H9 (cell line): Measurements from ENCODE around the gene HAUS8. TPM values are rescaled to one million over a fixed set of nuclear protein-coding genes. Genes with fewer than 3 reads are reported as not detected.

Source experiments
- DNase-seq: peaks from one replicate; pipeline ENCODE4 v3.0.0-alpha.2; 2017
- H2AFZ ChIP-seq: one replicate; pipeline ENCODE4 v1.6.1; 2013; ENCODE audit warnings: mild to moderate bottlenecking, low read length, control low read depth, moderate library complexity
- H2AK5ac ChIP-seq: 2 replicates; pipeline ENCODE4 v1.6.1; 2013; ENCODE audit warnings: low read length, control low read depth, mixed read lengths; ENCODE audit not compliant: insufficient read length
- H2BK120ac ChIP-seq: one replicate; pipeline ENCODE4 v1.6.1; 2013; ENCODE audit warnings: low read depth, mild to moderate bottlenecking, low read length, control low read depth, inconsistent platforms; ENCODE audit not compliant: poor library complexity, severe bottlenecking
- H2BK12ac ChIP-seq: 2 replicates; pipeline ENCODE4 v1.6.1; 2013; ENCODE audit warnings: low read length, control low read depth, mixed read lengths, low read depth; ENCODE audit not compliant: insufficient read length
- H2BK15ac ChIP-seq: 2 replicates; pipeline ENCODE4 v1.6.1; 2013; ENCODE audit warnings: low read depth, low read length, control low read depth
- H2BK20ac ChIP-seq: one replicate; pipeline ENCODE4 v1.6.1; 2013; ENCODE audit warnings: low read depth, mild to moderate bottlenecking, low read length, control low read depth, inconsistent platforms; ENCODE audit not compliant: poor library complexity, severe bottlenecking
- H2BK5ac ChIP-seq: 2 replicates; pipeline ENCODE4 v1.6.1; 2013; ENCODE audit warnings: low read length, control low read depth, mixed read lengths; ENCODE audit not compliant: insufficient read length
- H3K14ac ChIP-seq: 2 replicates; pipeline ENCODE4 v1.6.1; 2013; ENCODE audit warnings: low read length, control low read depth; ENCODE audit not compliant: insufficient read depth
- H3K18ac ChIP-seq: 2 replicates; pipeline ENCODE4 v1.6.1; 2013; ENCODE audit warnings: low read depth, mild to moderate bottlenecking, mixed read lengths, low read length, control low read depth; ENCODE audit not compliant: insufficient read length
- H3K23ac ChIP-seq: 2 replicates; pipeline ENCODE4 v1.6.1; 2013; ENCODE audit warnings: low read length, control low read depth, mixed read lengths, low read depth; ENCODE audit not compliant: insufficient read length
- H3K23me2 ChIP-seq: 2 replicates; pipeline ENCODE4 v1.6.1; 2013; ENCODE audit warnings: low read depth, mild to moderate bottlenecking, mixed read lengths, low read length, control low read depth; ENCODE audit not compliant: insufficient read length, poor library complexity, severe bottlenecking
- H3K27ac ChIP-seq: 2 replicates; pipeline ENCODE4 v1.5.1; 2013; ENCODE audit warnings: low read length, control low read depth, mixed read lengths, low read depth; ENCODE audit not compliant: insufficient read length
- H3K27me3 ChIP-seq: 2 replicates; pipeline ENCODE4 v1.6.1; 2013; ENCODE audit warnings: low read length, control low read depth, inconsistent platforms; ENCODE audit not compliant: insufficient read depth
- H3K4ac ChIP-seq: 2 replicates; pipeline ENCODE4 v1.6.1; 2013; ENCODE audit warnings: low read depth, mild to moderate bottlenecking, control low read depth, inconsistent platforms, low read length, moderate library complexity
- H3K4me1 ChIP-seq: 2 replicates; pipeline ENCODE4 v1.6.1; 2013; ENCODE audit warnings: low read length, control low read depth, inconsistent platforms; ENCODE audit not compliant: insufficient read depth
- H3K4me2 ChIP-seq: 2 replicates; pipeline ENCODE4 v1.6.1; 2013; ENCODE audit warnings: low read length, control low read depth, mixed read lengths; ENCODE audit not compliant: insufficient read length, insufficient read depth
- H3K56ac ChIP-seq: 2 replicates; pipeline ENCODE4 v1.6.1; 2013; ENCODE audit warnings: low read depth, mild to moderate bottlenecking, mixed read lengths, low read length, control low read depth; ENCODE audit not compliant: insufficient read length
- H3K79me1 ChIP-seq: 2 replicates; pipeline ENCODE4 v1.6.1; 2013; ENCODE audit warnings: low read depth, mild to moderate bottlenecking, moderate library complexity, low read length, control low read depth, inconsistent platforms; ENCODE audit not compliant: insufficient read depth, poor library complexity, severe bottlenecking
- H3K79me2 ChIP-seq: 2 replicates; pipeline ENCODE4 v1.6.1; 2013; ENCODE audit warnings: low read length, control low read depth, inconsistent platforms; ENCODE audit not compliant: insufficient read depth
- H3K9ac ChIP-seq: 2 replicates; pipeline ENCODE4 v1.6.1; 2013; ENCODE audit warnings: low read length, control low read depth, mixed read lengths; ENCODE audit not compliant: insufficient read length; ENCODE audit errors: extremely low read depth
- H3K9me3 ChIP-seq: one replicate; pipeline ENCODE4 v1.6.1; 2013; ENCODE audit warnings: low read depth, low read length, inconsistent platforms; ENCODE audit not compliant: control insufficient read depth
- H3T11ph ChIP-seq: one replicate; pipeline ENCODE4 v1.6.1; 2013; ENCODE audit warnings: mild to moderate bottlenecking, low read length, control low read depth, inconsistent platforms
- H4K20me1 ChIP-seq: one replicate; pipeline ENCODE4 v1.6.1; 2013; ENCODE audit not compliant: control insufficient read depth, insufficient read length, insufficient read depth
- H4K5ac ChIP-seq: 2 replicates; pipeline ENCODE4 v1.6.1; 2013; ENCODE audit warnings: low read depth, mild to moderate bottlenecking, mixed read lengths, low read length, control low read depth; ENCODE audit not compliant: insufficient read length
- H4K8ac ChIP-seq: replicated peaks from 2 replicates; pipeline ENCODE4 v1.6.1; 2013; ENCODE audit warnings: low read length, control low read depth, mixed read lengths, low read depth; ENCODE audit not compliant: insufficient read length
- H4K91ac ChIP-seq: 2 replicates; pipeline ENCODE4 v1.6.1; 2013; ENCODE audit warnings: low read depth, mild to moderate bottlenecking, moderate library complexity, mixed read lengths, low read length, control low read depth; ENCODE audit not compliant: insufficient read length
- H3K27ac Mint-ChIP-seq, 3 experiments: 2 replicates in 2 of 3; 3 replicates in 1 of 3; pipeline ENCODE4 v1.8.0; 2020 to 2021; ENCODE audit warnings: mixed read lengths in 3 of 3, mild to moderate bottlenecking in 1 of 3, moderate library complexity in 1 of 3
- H3K27me3 Mint-ChIP-seq: 2 replicates; pipeline ENCODE4 v1.8.0; 2021; ENCODE audit warnings: low read depth, mild to moderate bottlenecking, moderate library complexity, mixed read lengths
- H3K36me3 Mint-ChIP-seq, 3 experiments: 2 replicates in 2 of 3; 3 replicates in 1 of 3; pipeline ENCODE4 v1.8.0; 2020 to 2021; ENCODE audit warnings: low read depth in 3 of 3, mixed read lengths in 3 of 3; ENCODE audit not compliant: insufficient read depth in 1 of 3
- H3K4me1 Mint-ChIP-seq, 2 experiments: 2 replicates each; pipeline ENCODE4 v1.8.0; 2020; ENCODE audit warnings: mixed read lengths in 2 of 2
- H3K4me3 Mint-ChIP-seq, 2 experiments: 2 replicates in 1 of 2; 3 replicates in 1 of 2; pipeline ENCODE4 v1.8.0; 2020 to 2021; ENCODE audit warnings: mild to moderate bottlenecking in 2 of 2, mixed read lengths in 2 of 2, moderate library complexity in 1 of 2
- H3K9me3 Mint-ChIP-seq, 2 experiments: 2 replicates in 1 of 2; 3 replicates in 1 of 2; pipeline ENCODE4 v1.8.0; 2020; ENCODE audit warnings: mild to moderate bottlenecking in 2 of 2, mixed read lengths in 2 of 2, moderate library complexity in 1 of 2
- WGBS: extraction: QIAGEN DNeasy Blood & Tissue Kit; methylation state at CpG from one replicate; pipeline ENCODE4 v1.1.7; 2013; ENCODE audit warnings: missing lambda C conversion rate, low lambda C conversion rate, mixed read lengths; ENCODE audit not compliant: insufficient read length; ENCODE audit errors: extremely low coverage; 5-methylcytosine and 5-hydroxymethylcytosine counted together
- total RNA-seq: library from RNA; stranded (reverse); gene quantifications from 2 replicates; pipeline ENCODE4 v1.2.1, GENCODE V29; 2021
- TF ChIP-seq, protein P1 (sequence below): fragments of 200-600 bp; sonication (generic); conservative IDR thresholded peaks from 3 replicates; pipeline ENCODE4 v1.8.0; 2021; ENCODE audit warnings: antibody characterized with exemption, mild to moderate bottlenecking

Gene HAUS8
- total RNA-seq, 1 experiment from 2014 or later: 27.8 TPM

DNA sequence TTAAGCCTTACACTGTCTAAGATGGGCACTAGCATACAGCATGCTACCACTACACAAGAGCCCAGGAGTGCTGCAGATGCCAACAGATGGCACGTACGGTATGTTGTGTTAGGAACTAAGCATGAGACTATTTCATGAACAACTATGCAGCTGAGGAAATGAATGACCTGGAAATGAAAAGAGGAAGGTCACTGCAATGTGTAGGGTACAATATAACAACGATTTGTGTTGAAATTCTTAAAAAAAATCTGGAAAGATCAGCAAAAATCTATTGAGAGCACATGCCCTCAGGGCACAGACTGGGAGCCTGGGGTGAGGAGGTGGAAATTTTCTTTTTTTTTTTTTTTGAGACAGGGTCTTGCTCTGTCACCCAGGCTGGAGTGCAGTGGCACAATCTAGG, 14.4 kb downstream of the HAUS8 start:
- Histone ChIP-seq H3K9me3 (peaks cover 19% of the 10 kb centered on the region), H3K14ac (no peak overlapping the region), H3K4me1 (no peaks in the 10 kb centered on the region), H2BK15ac (no peak overlapping the region), H3K18ac (no peak overlapping the region), H2BK20ac (no peak overlapping the region), H3K4ac (no peak overlapping the region), H2AFZ (no peak overlapping the region), H3K56ac (no peak overlapping the region), H3K79me2 (peaks cover 4% of the 10 kb centered on the region; the same call in 1 of the 2 replicates), H2BK120ac (no peak overlapping the region), H3K23me2 (no peaks in the 10 kb centered on the region), H3K9ac (no peak overlapping the region), H3K23ac (no peak overlapping the region), H3K4me2 (no peak overlapping the region), H4K5ac (no peak overlapping the region), H4K20me1 (no peaks in the 10 kb centered on the region), H3K79me1 (no peaks in the 10 kb centered on the region), H3K27ac (no peak overlapping the region), H4K91ac (no peak overlapping the region), H4K8ac (no peak overlapping the region), H2BK5ac (no peak overlapping the region), H2AK5ac (no peak overlapping the region), H3K27me3 (no peaks in the 10 kb centered on the region), H2BK12ac (no peak overlapping the region), H3T11ph (no peak overlapping the region)
- Mint-ChIP-seq H3K4me3 (no peak overlapping the region), H3K4me1 (no peaks in the 10 kb centered on the region), H3K9me3 (no peaks in the 10 kb centered on the region), H3K27me3 (no peaks in the 10 kb centered on the region), H3K27ac (peak overlapping the region in 1 of 3 experiments; percentile 64; a peak in 2 of 7 replicates), H3K36me3 (peaks cover 34 to 71% (median 39%) of the 10 kb centered on the region in 3 experiments)
- WGBS: no CpG with 5 or more reads among the region's 3 CpGs
- no peak for DNase-seq
- TF ChIP-seq, protein P1, sequence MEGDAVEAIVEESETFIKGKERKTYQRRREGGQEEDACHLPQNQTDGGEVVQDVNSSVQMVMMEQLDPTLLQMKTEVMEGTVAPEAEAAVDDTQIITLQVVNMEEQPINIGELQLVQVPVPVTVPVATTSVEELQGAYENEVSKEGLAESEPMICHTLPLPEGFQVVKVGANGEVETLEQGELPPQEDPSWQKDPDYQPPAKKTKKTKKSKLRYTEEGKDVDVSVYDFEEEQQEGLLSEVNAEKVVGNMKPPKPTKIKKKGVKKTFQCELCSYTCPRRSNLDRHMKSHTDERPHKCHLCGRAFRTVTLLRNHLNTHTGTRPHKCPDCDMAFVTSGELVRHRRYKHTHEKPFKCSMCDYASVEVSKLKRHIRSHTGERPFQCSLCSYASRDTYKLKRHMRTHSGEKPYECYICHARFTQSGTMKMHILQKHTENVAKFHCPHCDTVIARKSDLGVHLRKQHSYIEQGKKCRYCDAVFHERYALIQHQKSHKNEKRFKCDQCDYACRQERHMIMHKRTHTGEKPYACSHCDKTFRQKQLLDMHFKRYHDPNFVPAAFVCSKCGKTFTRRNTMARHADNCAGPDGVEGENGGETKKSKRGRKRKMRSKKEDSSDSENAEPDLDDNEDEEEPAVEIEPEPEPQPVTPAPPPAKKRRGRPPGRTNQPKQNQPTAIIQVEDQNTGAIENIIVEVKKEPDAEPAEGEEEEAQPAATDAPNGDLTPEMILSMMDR: no peak
